GM19372 (cell line): ENCODE results near the gene CCDC8.

Experiments used
- ATAC-seq: cut with Tn5 transposase; IDR thresholded peaks from one replicate; pipeline ENCODE4 v1.9.1; 2021; ENCODE audit warnings: mild to moderate bottlenecking, low read depth, moderate library complexity; ENCODE audit not compliant: unreplicated experiment

Gene CCDC8

DNA sequence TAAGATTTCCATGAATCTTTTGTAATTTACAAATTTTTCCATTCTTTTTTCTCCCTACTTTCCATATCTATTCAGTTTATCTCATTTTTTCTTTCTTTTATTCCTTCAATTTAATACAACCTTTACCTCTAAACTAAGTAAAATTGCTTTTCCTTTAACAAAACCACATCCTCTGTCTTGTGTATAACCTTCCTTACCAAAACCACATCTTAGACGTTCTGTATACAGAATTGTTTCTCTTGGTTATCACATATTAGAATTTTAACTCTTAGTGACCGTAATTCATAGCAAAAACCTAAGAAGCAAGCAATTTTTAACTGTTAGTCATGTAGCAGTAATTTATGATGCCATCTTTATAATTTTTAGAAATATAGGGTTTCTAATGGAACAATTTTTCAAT is 51.4 kb downstream of the CCDC8 start:
- ATAC-seq, result no peak
